ENCODE data around the gene TIFAB.

- TF ChIP-seq GATA3 (IDR thresholded peaks at IDR 0.05; ENCODE audit: low read depth, low read length) (no peak), GATA2 (IDR thresholded peaks at IDR 0.05; ENCODE audit: low read depth, low read length) (no peak)
These were observed 26.8 kb upstream of the TIFAB start for GRCh38 chr5:135478938-135479337.
